ENCODE data around the gene SMARCA2. TPM values are rescaled to one million over a fixed set of nuclear protein-coding genes. Genes with fewer than 3 reads are reported as not detected.
A peak's percentile ranks its signal among the peaks of the same experiment; 100 is the strongest.

SMARCA2 gene
- total and polyA plus RNA-seq, 4 donors = 143 to 161 (median 152) TPM

DNA sequence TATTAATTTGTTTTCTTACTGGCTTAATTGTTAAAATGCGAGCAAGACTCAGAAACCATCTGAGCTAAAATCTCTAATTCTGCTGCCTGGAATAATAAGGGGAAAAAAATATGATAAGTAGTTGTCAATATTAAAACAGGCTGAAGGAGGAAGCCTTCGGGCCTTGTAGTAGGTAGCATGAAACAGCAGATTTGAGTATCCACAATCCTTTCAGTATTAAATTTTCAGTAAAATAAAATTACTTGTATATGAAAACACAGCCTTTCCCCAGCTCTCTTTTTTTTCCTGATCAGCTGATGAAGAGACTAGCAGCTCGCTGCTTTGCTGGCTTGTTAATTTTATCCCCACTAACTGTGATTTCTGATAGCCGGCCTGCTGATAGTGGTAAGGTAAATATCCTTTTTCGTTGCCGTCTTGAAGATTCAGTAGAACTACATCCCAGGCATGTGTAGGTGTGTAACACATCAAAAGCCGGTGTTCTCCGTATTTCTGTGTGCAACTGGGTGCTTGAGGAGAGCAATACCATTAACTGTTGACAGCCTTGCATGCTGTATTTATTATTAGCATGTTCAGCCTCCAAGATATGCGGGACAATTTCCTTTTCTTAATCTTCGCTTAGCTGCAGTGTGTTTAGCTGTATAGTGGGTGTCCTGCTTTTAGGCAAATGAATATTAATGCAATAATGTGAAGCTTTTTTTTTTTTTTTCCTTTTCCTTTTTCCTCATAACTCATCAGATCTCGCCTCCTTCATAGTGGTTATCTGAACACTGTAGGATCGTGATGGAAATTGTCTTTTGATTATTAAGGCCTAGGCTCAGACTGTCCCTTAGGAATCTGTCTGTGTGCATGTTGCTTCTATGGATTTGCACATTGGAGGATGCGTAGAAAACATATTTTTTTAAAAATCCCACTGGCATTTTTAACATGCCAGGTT, 144.6 kb downstream of the SMARCA2 start:
- no peaks in the 10 kb centered on the region for H3K36me3 ChIP-seq (ENCODE audit: control insufficient read depth, insufficient read depth, low read length)
- no peaks in the 10 kb centered on the region for H3K27me3 ChIP-seq (ENCODE audit: control insufficient read depth, insufficient read depth, low read length)
- peak in 2 of 6 donors; percentile 59 to 83 for DNase-seq (ENCODE audit: low read depth in 4 of 6, low spot score in 6 of 6)
- peaks cover 7% of the 10 kb centered on the region for H3K4me1 ChIP-seq (ENCODE audit: control insufficient read depth, insufficient read depth, low read length)
- no peaks in the 10 kb centered on the region for H3K9me3 ChIP-seq (ENCODE audit: control insufficient read depth, insufficient read depth, low read length)
- H3K27ac ChIP-seq (ENCODE audit: low read depth, low read length) = peak overlapping the region; percentile 79
- WGBS (ENCODE audit: insufficient coverage) = no CpG with 5 or more reads among the region's 13 CpGs
- H3K4me3 ChIP-seq (ENCODE audit: low read depth, low read length) = peak overlapping the region; percentile 42

- Histone ChIP-seq H3K4me1 (ENCODE audit: control insufficient read depth, insufficient read depth, low read length) (peaks cover 7% of the 10 kb centered on the region), H3K36me3 (ENCODE audit: control insufficient read depth, insufficient read depth, low read length) (no peaks in the 10 kb centered on the region), H3K4me3 (ENCODE audit: low read depth, low read length) (no peak overlapping the region), H3K27ac (ENCODE audit: low read depth, low read length) (no peak overlapping the region), H3K27me3 (ENCODE audit: control insufficient read depth, insufficient read depth, low read length) (no peaks in the 10 kb centered on the region), H3K9me3 (ENCODE audit: control insufficient read depth, insufficient read depth, low read length) (no peaks in the 10 kb centered on the region)
- no peak for DNase-seq (ENCODE audit: low read depth in 4 of 6, low spot score in 6 of 6)
- WGBS (ENCODE audit: insufficient coverage) = 100% methylated on average over 2 of the region's 13 CpGs
Measured at GRCh38 chr9:2161661-2162060, 146.5 kb downstream of the SMARCA2 start.

DNA sequence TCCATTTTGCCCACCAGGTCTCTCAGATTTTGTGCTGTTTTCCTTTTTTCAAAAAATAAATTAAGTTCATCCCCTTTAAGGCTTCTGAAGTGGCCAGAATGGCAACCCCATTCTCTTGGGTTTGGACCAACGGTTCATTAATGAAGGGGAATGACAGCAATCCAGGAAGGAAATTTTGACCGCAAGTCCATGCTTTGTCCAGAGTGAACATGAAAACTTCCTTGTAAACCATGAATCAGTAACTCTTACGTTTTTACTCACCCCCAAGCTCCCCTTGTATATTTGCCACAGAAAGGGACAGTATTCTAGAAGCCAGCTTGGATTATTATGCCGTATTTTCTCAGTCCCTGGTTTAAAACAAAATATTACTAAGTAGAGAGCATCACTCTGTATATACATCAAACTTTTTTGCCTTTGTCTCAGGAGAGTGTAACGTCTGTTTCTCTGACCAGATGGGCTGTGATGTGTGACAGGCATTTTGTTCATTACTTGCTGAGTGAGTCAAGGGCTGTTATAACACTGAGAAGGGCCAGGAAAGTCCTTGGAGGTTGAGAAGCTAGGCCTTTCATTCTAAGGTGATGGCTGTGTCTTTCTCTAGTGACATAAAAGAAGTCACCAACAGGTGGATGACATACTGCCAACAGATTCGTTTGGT, 148.2 kb downstream of the SMARCA2 start:
- no peaks in the 10 kb centered on the region for H3K9me3 ChIP-seq (ENCODE audit: control insufficient read depth, insufficient read depth, low read length)
- H3K4me3 ChIP-seq (ENCODE audit: low read depth, low read length) = no peak overlapping the region
- H3K27me3 ChIP-seq (ENCODE audit: control insufficient read depth, insufficient read depth, low read length) = no peaks in the 10 kb centered on the region
- 83% methylated on average over 1 of the region's 6 CpGs for WGBS (ENCODE audit: insufficient coverage)
- no peaks in the 10 kb centered on the region for H3K36me3 ChIP-seq (ENCODE audit: control insufficient read depth, insufficient read depth, low read length)
- no peak for DNase-seq (ENCODE audit: low read depth in 4 of 6, low spot score in 6 of 6)
- H3K27ac ChIP-seq (ENCODE audit: low read depth, low read length) = no peak overlapping the region
- no peaks in the 10 kb centered on the region for H3K4me1 ChIP-seq (ENCODE audit: control insufficient read depth, insufficient read depth, low read length)

GRCh38 chr9:2164268-2164667, 149.1 kb downstream of the SMARCA2 start:
- peaks cover 4% of the 10 kb centered on the region for H3K36me3 ChIP-seq (ENCODE audit: control insufficient read depth, insufficient read depth, low read length)
- no peak overlapping the region for H3K4me3 ChIP-seq (ENCODE audit: low read depth, low read length)
- no peak overlapping the region for H3K27ac ChIP-seq (ENCODE audit: low read depth, low read length)
- no peak for DNase-seq (ENCODE audit: low read depth in 4 of 6, low spot score in 6 of 6)
- no peaks in the 10 kb centered on the region for H3K27me3 ChIP-seq (ENCODE audit: control insufficient read depth, insufficient read depth, low read length)
- no peaks in the 10 kb centered on the region for H3K4me1 ChIP-seq (ENCODE audit: control insufficient read depth, insufficient read depth, low read length)
- no CpG with 5 or more reads among the region's 1 CpG for WGBS (ENCODE audit: insufficient coverage)
- no peaks in the 10 kb centered on the region for H3K9me3 ChIP-seq (ENCODE audit: control insufficient read depth, insufficient read depth, low read length)

DNA sequence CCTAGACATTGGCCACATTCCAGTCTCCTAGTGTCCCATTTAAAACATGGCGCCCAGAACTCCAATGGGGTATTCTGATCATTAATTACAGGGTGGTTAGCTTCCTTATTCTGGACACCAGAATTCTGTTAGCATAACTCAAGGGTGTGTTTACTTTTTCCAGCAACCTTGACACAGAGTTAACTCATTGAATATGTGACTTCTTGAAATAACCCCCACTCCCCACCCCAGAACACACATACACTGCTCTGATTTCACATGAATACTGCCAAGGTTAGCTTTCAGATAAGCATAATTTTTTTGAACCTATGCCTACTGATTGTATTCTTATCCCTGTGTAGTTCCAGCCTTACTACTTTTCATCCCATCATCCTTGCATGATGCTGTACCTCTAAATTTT, 151.1 kb downstream of the SMARCA2 start:
- no peak for DNase-seq (ENCODE audit: low read depth in 4 of 6, low spot score in 6 of 6)
- H3K27ac ChIP-seq (ENCODE audit: low read depth, low read length) = no peak overlapping the region
- H3K27me3 ChIP-seq (ENCODE audit: control insufficient read depth, insufficient read depth, low read length) = no peaks in the 10 kb centered on the region
- H3K36me3 ChIP-seq (ENCODE audit: control insufficient read depth, insufficient read depth, low read length) = peaks cover 5% of the 10 kb centered on the region
- no peaks in the 10 kb centered on the region for H3K9me3 ChIP-seq (ENCODE audit: control insufficient read depth, insufficient read depth, low read length)
- no CpG with 5 or more reads among the region's 1 CpG for WGBS (ENCODE audit: insufficient coverage)
- no peak overlapping the region for H3K4me3 ChIP-seq (ENCODE audit: low read depth, low read length)
- no peaks in the 10 kb centered on the region for H3K4me1 ChIP-seq (ENCODE audit: control insufficient read depth, insufficient read depth, low read length)

- Histone ChIP-seq H3K4me1 (ENCODE audit: control insufficient read depth, insufficient read depth, low read length) (peaks cover 2% of the 10 kb centered on the region), H3K27ac (ENCODE audit: low read depth, low read length) (no peak overlapping the region), H3K4me3 (ENCODE audit: low read depth, low read length) (no peak overlapping the region), H3K36me3 (ENCODE audit: control insufficient read depth, insufficient read depth, low read length) (peaks cover 5% of the 10 kb centered on the region), H3K27me3 (ENCODE audit: control insufficient read depth, insufficient read depth, low read length) (no peaks in the 10 kb centered on the region), H3K9me3 (ENCODE audit: control insufficient read depth, insufficient read depth, low read length) (no peaks in the 10 kb centered on the region)
- no peak for DNase-seq (ENCODE audit: low read depth in 4 of 6, low spot score in 6 of 6)
- WGBS (ENCODE audit: insufficient coverage) = 96% methylated on average over 6 of the region's 8 CpGs
Measured at GRCh38 chr9:2169035-2169434, 153.9 kb downstream of the SMARCA2 start.

DNA sequence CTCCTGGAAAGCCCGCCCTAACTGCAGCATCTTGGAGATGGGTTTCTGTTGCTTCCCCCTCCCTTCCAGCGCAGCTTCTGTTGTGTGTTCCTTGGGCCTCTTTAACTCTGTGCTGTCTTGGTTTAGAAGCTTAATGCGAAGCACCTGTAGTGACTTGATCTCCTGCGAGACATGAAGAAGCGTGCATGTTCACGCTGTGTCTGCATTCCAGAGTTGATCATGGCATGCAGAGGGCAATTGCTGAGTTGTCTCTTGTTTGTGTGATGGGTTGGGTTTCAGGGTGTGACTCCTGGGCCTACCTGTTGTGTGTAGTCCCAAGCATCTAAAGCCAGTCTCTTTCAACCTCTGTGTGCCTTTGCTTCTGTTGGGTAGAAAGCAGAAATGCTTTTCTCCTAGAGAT, 155.6 kb downstream of the SMARCA2 start:
- no peaks in the 10 kb centered on the region for H3K27me3 ChIP-seq (ENCODE audit: control insufficient read depth, insufficient read depth, low read length)
- no peak for DNase-seq (ENCODE audit: low read depth in 4 of 6, low spot score in 6 of 6)
- no peaks in the 10 kb centered on the region for H3K9me3 ChIP-seq (ENCODE audit: control insufficient read depth, insufficient read depth, low read length)
- WGBS (ENCODE audit: insufficient coverage) = 100% methylated on average over 2 of the region's 6 CpGs
- H3K27ac ChIP-seq (ENCODE audit: low read depth, low read length) = no peak overlapping the region
- peaks cover 5% of the 10 kb centered on the region for H3K36me3 ChIP-seq (ENCODE audit: control insufficient read depth, insufficient read depth, low read length)
- peaks cover 6% of the 10 kb centered on the region for H3K4me1 ChIP-seq (ENCODE audit: control insufficient read depth, insufficient read depth, low read length)
- no peak overlapping the region for H3K4me3 ChIP-seq (ENCODE audit: low read depth, low read length)

GRCh38 chr9:2173170-2173569, 158.0 kb downstream of the SMARCA2 start:
- no peaks in the 10 kb centered on the region for H3K9me3 ChIP-seq (ENCODE audit: control insufficient read depth, insufficient read depth, low read length)
- peaks cover 5% of the 10 kb centered on the region for H3K36me3 ChIP-seq (ENCODE audit: control insufficient read depth, insufficient read depth, low read length)
- H3K27me3 ChIP-seq (ENCODE audit: control insufficient read depth, insufficient read depth, low read length) = no peaks in the 10 kb centered on the region
- no peak for DNase-seq (ENCODE audit: low read depth in 4 of 6, low spot score in 6 of 6)
- no CpG with 5 or more reads among the region's 1 CpG for WGBS (ENCODE audit: insufficient coverage)
- H3K4me1 ChIP-seq (ENCODE audit: control insufficient read depth, insufficient read depth, low read length) = peaks cover 6% of the 10 kb centered on the region
- H3K4me3 ChIP-seq (ENCODE audit: low read depth, low read length) = no peak overlapping the region
- no peak overlapping the region for H3K27ac ChIP-seq (ENCODE audit: low read depth, low read length)

- peak in 2 of 6 donors; percentile 19 to 20 for DNase-seq (ENCODE audit: low read depth in 4 of 6, low spot score in 6 of 6)
- Histone ChIP-seq H3K4me3 (ENCODE audit: low read depth, low read length) (no peak overlapping the region), H3K9me3 (ENCODE audit: control insufficient read depth, insufficient read depth, low read length) (no peaks in the 10 kb centered on the region), H3K27me3 (ENCODE audit: control insufficient read depth, insufficient read depth, low read length) (no peaks in the 10 kb centered on the region), H3K4me1 (ENCODE audit: control insufficient read depth, insufficient read depth, low read length) (peaks cover 6% of the 10 kb centered on the region), H3K27ac (ENCODE audit: low read depth, low read length) (no peak overlapping the region), H3K36me3 (ENCODE audit: control insufficient read depth, insufficient read depth, low read length) (peaks cover 5% of the 10 kb centered on the region)
- WGBS (ENCODE audit: insufficient coverage) = 63% methylated on average over 4 of the region's 6 CpGs
Measured at GRCh38 chr9:2173861-2174260, 158.7 kb downstream of the SMARCA2 start.
